IMR-90 (cell line): ENCODE measurements around the gene HIPK1. TPM values are rescaled to one million over a fixed set of nuclear protein-coding genes. Genes with fewer than 3 reads are reported as not detected.

ENCODE experiments used
- ATAC-seq: fragments of 200-7000 bp; cut with Tn5 transposase; 2 replicates; pipeline ENCODE4 v1.9.1; 2020; ENCODE audit warnings: low read depth, mild to moderate bottlenecking, moderate library complexity
- BruUV-seq: library from RNA; stranded (reverse); fragments of 400-500 nt; replicated peaks from 2 replicates; lab custom pipeline; 2021; lab: Mats Ljungman, UMichigan
- CTCF ChIA-PET: fragments of 300-600 bp; formaldehyde crosslinking; extraction: SDS; loops from one replicate; lab custom pipeline; 2021; ENCODE audit warnings: antibody characterized with exemption; lab: Yijun Ruan, JAX
- POLR2A ChIA-PET: fragments of 300-600 bp; sonication (Branson Sonifier 250); formaldehyde crosslinking; loops from one replicate; lab custom pipeline; 2022; ENCODE audit warnings: antibody characterized with exemption; ENCODE audit not compliant: unreplicated experiment; lab: Charles Lee
- DNase-seq: peaks from one replicate; pipeline ENCODE4 v3.0.0; 2013
- H2AFZ ChIP-seq: replicated peaks from 2 replicates; pipeline ENCODE3; 2013; ENCODE audit warnings: low read length, mild to moderate bottlenecking; ENCODE audit not compliant: poor library complexity
- H2AK5ac ChIP-seq: 2 replicates; pipeline ENCODE4 v1.6.1; 2013; ENCODE audit warnings: low read depth, low read length, inconsistent platforms
- H2AK9ac ChIP-seq: replicated peaks from 2 replicates; pipeline ENCODE3; 2013; ENCODE audit warnings: mild to moderate bottlenecking, low read depth, low read length, moderate library complexity; ENCODE audit not compliant: poor library complexity
- H2BK120ac ChIP-seq: 2 replicates; pipeline ENCODE4 v1.6.1; 2013; ENCODE audit warnings: low read depth, low read length, inconsistent platforms
- H2BK15ac ChIP-seq: 3 replicates; pipeline ENCODE4 v1.6.1; 2013; ENCODE audit warnings: low read depth, low read length, inconsistent platforms
- H2BK20ac ChIP-seq: 2 replicates; pipeline ENCODE4 v1.6.1; 2013; ENCODE audit warnings: low read depth, mild to moderate bottlenecking, inconsistent platforms, low read length, moderate library complexity
- H2BK5ac ChIP-seq: 2 replicates; pipeline ENCODE4 v1.6.1; 2013; ENCODE audit warnings: mild to moderate bottlenecking, low read depth, low read length, inconsistent platforms; ENCODE audit not compliant: poor library complexity, severe bottlenecking
- H3K14ac ChIP-seq: replicated peaks from 2 replicates; pipeline ENCODE4 v1.6.1; 2013; ENCODE audit warnings: low read depth, low read length, inconsistent platforms
- H3K18ac ChIP-seq: 2 replicates; pipeline ENCODE4 v1.6.1; 2013; ENCODE audit warnings: low read depth, low read length, control low read depth
- H3K23ac ChIP-seq: 2 replicates; pipeline ENCODE4 v1.6.1; 2013; ENCODE audit warnings: low read depth, low read length, inconsistent platforms
- H3K27ac ChIP-seq: 2 replicates; pipeline ENCODE4 v1.5.1; 2013; ENCODE audit warnings: mild to moderate bottlenecking, control low read depth, low read length; ENCODE audit not compliant: insufficient read depth
- H3K27me3 ChIP-seq: 2 replicates; pipeline ENCODE4 v1.6.1; 2013; ENCODE audit warnings: low read length; ENCODE audit not compliant: control insufficient read depth, insufficient read depth
- H3K36me3 ChIP-seq: 2 replicates; pipeline ENCODE4 v1.6.1; 2013; ENCODE audit warnings: low read length, mixed read lengths; ENCODE audit not compliant: control insufficient read depth, insufficient read depth
- H3K4ac ChIP-seq: 2 replicates; pipeline ENCODE4 v1.6.1; 2013; ENCODE audit warnings: low read depth, low read length, inconsistent platforms
- H3K4me1 ChIP-seq: 2 replicates; pipeline ENCODE4 v1.6.1; 2013; ENCODE audit warnings: low read length, mixed read lengths; ENCODE audit not compliant: control insufficient read depth, insufficient read depth
- H3K4me2 ChIP-seq: 2 replicates; pipeline ENCODE4 v1.6.1; 2013; ENCODE audit warnings: low read depth, mild to moderate bottlenecking, control low read depth, low read length, moderate library complexity
- H3K4me3 ChIP-seq: 2 replicates; pipeline ENCODE4 v1.5.1; 2013; ENCODE audit warnings: low read depth, mild to moderate bottlenecking, control low read depth, low read length, moderate library complexity; ENCODE audit not compliant: insufficient read depth
- H3K56ac ChIP-seq: 2 replicates; pipeline ENCODE4 v1.6.1; 2013; ENCODE audit warnings: low read length, inconsistent platforms; ENCODE audit not compliant: insufficient read depth; ENCODE audit errors: extremely low read depth
- H3K79me1 ChIP-seq, 2 experiments: 2 replicates each; pipeline ENCODE4 v1.6.1; 2013; ENCODE audit warnings: low read length in 2 of 2, inconsistent platforms in 1 of 2, low read depth in 1 of 2
- H3K9ac ChIP-seq: 2 replicates; pipeline ENCODE4 v1.6.1; 2013; ENCODE audit warnings: low read depth, low read length, control low read depth
- H3K9me1 ChIP-seq: 2 replicates; pipeline ENCODE4 v1.6.1; 2013; ENCODE audit warnings: low read length, inconsistent platforms; ENCODE audit not compliant: insufficient read depth
- H3K9me3 ChIP-seq: 2 replicates; pipeline ENCODE4 v1.6.1; 2013; ENCODE audit warnings: low read length; ENCODE audit not compliant: control insufficient read depth, insufficient read depth
- H4K20me1 ChIP-seq: 2 replicates; pipeline ENCODE4 v1.6.1; 2013; ENCODE audit warnings: low read length, inconsistent platforms; ENCODE audit not compliant: insufficient read depth
- H4K5ac ChIP-seq: 2 replicates; pipeline ENCODE4 v1.6.1; 2013; ENCODE audit warnings: mild to moderate bottlenecking, low read depth, low read length, control low read depth
- H4K8ac ChIP-seq, 2 experiments: 2 replicates each; pipeline ENCODE4 v1.6.1; 2013; ENCODE audit warnings: low read depth in 2 of 2, low read length in 2 of 2, control low read depth in 1 of 2, inconsistent platforms in 1 of 2
- H4K91ac ChIP-seq: 2 replicates; pipeline ENCODE4 v1.6.1; 2013; ENCODE audit warnings: low read depth, low read length, inconsistent platforms; ENCODE audit not compliant: insufficient read depth
- BHLHE40 ChIP-seq: fragments of 150-350 bp; IDR thresholded peaks from 2 replicates; pipeline ENCODE4 v1.6.1; 2016; ENCODE audit warnings: mild to moderate bottlenecking, low read depth, low read length
- CEBPB ChIP-seq: IDR thresholded peaks from 2 replicates; pipeline ENCODE4 v1.6.1; 2012; ENCODE audit warnings: low read depth, low read length, improper control_type of control experiment
- FOS ChIP-seq: fragments of 150-350 bp; IDR thresholded peaks from 2 replicates; pipeline ENCODE4 v1.6.1; 2016; ENCODE audit warnings: low read depth, low read length
- MAFK ChIP-seq: IDR thresholded peaks from 2 replicates; pipeline ENCODE4 v1.6.1; 2012; ENCODE audit warnings: low read depth, low read length, improper control_type of control experiment
- MXI1 ChIP-seq: IDR thresholded peaks from 2 replicates; pipeline ENCODE4 v1.6.1; 2012; ENCODE audit warnings: low read depth, mild to moderate bottlenecking, low read length, moderate library complexity, borderline replicate concordance
- NFE2L2 ChIP-seq: fragments of 150-350 bp; IDR thresholded peaks from 2 replicates; pipeline ENCODE4 v1.6.1; 2016; ENCODE audit warnings: low read depth, mild to moderate bottlenecking, low read length
- POLR2A ChIP-seq: IDR thresholded peaks from 2 replicates; pipeline ENCODE4 v1.6.1; 2012; ENCODE audit warnings: mild to moderate bottlenecking, low read depth, low read length
- RAD21 ChIP-seq: IDR thresholded peaks from 2 replicates; pipeline ENCODE4 v1.6.1; 2012; ENCODE audit warnings: low read length, improper control_type of control experiment
- RCOR1 ChIP-seq: IDR thresholded peaks from 2 replicates; pipeline ENCODE4 v1.6.1; 2012; ENCODE audit warnings: mild to moderate bottlenecking, low read length, improper control_type of control experiment; ENCODE audit not compliant: insufficient replicate concordance
- RFX5 ChIP-seq: IDR thresholded peaks from 2 replicates; pipeline ENCODE4 v1.8.0; 2012; ENCODE audit warnings: low read depth, mild to moderate bottlenecking, low read length, moderate library complexity
- WGBS, 2 experiments: methylation state at CpG; one replicate each; pipeline versions ENCODE4 v1.1.5 to v1.1.7; 2013; ENCODE audit warnings: missing lambda C conversion rate in 2 of 2; ENCODE audit not compliant: insufficient read length in 1 of 2; ENCODE audit errors: extremely low coverage in 2 of 2; 5-methylcytosine and 5-hydroxymethylcytosine counted together
- dilution Hi-C: fragments of 300-500 bp; cut with HindIII; formaldehyde crosslinking; loops from one replicate; pipeline ENCODE4 v1.14.3; 2018; ENCODE audit warnings: low sequenced_read_pairs; ENCODE audit not compliant: unreplicated experiment
- in situ Hi-C: fragments of 300-500 bp; cut with MboI; formaldehyde crosslinking; loops from 3 replicates; pipeline ENCODE4 v1.14.3; 2019; ENCODE audit warnings: low sequenced_read_pairs, inconsistent platforms, mixed read lengths
- intact Hi-C: fragments of 100-400 bp; cut with micrococcal nuclease; formaldehyde crosslinking; loops from 2 replicates; pipeline ENCODE4 v1.10.0; 2022
- polyA plus RNA-seq, 3 experiments: library from polyadenylated mRNA; depleted of rRNA; stranded (reverse); fragments of >200 nt; gene quantifications; 2 replicates each; pipeline ENCODE4 v1.2.3, GENCODE V29; 2012; ENCODE audit warnings: low replicate concordance in 1 of 3
- total RNA-seq: library from RNA; depleted of rRNA; stranded (reverse); fragments of >200 nt; gene quantifications from 2 replicates; pipeline ENCODE4 v1.2.3, GENCODE V29; 2012
- TF ChIP-seq, protein P1 (sequence below): fragments of 150-350 bp; IDR thresholded peaks from 2 replicates; pipeline ENCODE4 v1.6.1; 2017; ENCODE audit warnings: mild to moderate bottlenecking, antibody characterized with exemption, low read length, low read depth
- TF ChIP-seq, protein P2 (sequence below): conservative IDR thresholded peaks from 2 replicates; pipeline ENCODE4 v1.5.1; 2012; ENCODE audit warnings: mild to moderate bottlenecking, low read depth, low read length, improper control_type of control experiment
- TF ChIP-seq, protein P3 (sequence below): fragments of 150-350 bp; IDR thresholded peaks from 2 replicates; pipeline ENCODE4 v1.6.1; 2016; ENCODE audit warnings: low read depth, mild to moderate bottlenecking, low read length, moderate library complexity, borderline replicate concordance

The HIPK1 gene
- total and polyA plus RNA-seq, 2 of the 4 experiments (the other 2 are of a cell fraction) = 15.3 to 33.9 TPM

DNA sequence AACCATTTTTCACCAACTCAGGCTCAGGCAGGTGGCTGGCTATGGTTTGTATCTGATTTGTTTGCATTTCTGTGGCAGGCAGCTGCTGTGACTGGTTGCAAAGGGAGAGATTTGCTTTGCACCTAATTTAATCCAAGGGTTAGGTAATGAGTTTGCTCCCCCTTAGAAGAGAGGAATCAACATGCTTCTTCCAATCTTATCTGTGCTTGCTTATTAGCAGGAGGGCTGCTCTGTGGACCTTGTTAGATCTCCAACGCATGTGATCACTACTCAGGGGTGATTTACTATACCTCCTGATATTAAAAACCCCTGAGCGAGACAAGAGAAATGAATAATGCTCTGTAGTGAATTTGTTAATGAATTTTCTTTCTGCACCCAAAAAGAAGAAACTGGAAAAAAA lies 70.7 kb downstream of the HIPK1 start:
- intact Hi-C loops = no loop called here
- H3K9me1 ChIP-seq = no peaks in the 10 kb centered on the region
- peaks cover 6% of the 10 kb centered on the region for H3K27me3 ChIP-seq
- TF ChIP-seq MAFK (no peak), MXI1 (no peak), NFE2L2 (no peak), RCOR1 (no peak), BHLHE40 (no peak), RFX5 (no peak), RAD21 (no peak), FOS (no peak), POLR2A (no peak), CEBPB (no peak)
- TF ChIP-seq, protein P1, sequence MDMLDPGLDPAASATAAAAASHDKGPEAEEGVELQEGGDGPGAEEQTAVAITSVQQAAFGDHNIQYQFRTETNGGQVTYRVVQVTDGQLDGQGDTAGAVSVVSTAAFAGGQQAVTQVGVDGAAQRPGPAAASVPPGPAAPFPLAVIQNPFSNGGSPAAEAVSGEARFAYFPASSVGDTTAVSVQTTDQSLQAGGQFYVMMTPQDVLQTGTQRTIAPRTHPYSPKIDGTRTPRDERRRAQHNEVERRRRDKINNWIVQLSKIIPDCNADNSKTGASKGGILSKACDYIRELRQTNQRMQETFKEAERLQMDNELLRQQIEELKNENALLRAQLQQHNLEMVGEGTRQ = no peak
- TF ChIP-seq, protein P2, sequence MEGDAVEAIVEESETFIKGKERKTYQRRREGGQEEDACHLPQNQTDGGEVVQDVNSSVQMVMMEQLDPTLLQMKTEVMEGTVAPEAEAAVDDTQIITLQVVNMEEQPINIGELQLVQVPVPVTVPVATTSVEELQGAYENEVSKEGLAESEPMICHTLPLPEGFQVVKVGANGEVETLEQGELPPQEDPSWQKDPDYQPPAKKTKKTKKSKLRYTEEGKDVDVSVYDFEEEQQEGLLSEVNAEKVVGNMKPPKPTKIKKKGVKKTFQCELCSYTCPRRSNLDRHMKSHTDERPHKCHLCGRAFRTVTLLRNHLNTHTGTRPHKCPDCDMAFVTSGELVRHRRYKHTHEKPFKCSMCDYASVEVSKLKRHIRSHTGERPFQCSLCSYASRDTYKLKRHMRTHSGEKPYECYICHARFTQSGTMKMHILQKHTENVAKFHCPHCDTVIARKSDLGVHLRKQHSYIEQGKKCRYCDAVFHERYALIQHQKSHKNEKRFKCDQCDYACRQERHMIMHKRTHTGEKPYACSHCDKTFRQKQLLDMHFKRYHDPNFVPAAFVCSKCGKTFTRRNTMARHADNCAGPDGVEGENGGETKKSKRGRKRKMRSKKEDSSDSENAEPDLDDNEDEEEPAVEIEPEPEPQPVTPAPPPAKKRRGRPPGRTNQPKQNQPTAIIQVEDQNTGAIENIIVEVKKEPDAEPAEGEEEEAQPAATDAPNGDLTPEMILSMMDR = no peak
- TF ChIP-seq, protein P3, sequence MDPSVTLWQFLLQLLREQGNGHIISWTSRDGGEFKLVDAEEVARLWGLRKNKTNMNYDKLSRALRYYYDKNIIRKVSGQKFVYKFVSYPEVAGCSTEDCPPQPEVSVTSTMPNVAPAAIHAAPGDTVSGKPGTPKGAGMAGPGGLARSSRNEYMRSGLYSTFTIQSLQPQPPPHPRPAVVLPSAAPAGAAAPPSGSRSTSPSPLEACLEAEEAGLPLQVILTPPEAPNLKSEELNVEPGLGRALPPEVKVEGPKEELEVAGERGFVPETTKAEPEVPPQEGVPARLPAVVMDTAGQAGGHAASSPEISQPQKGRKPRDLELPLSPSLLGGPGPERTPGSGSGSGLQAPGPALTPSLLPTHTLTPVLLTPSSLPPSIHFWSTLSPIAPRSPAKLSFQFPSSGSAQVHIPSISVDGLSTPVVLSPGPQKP = no peak
- H2BK120ac ChIP-seq = no peak overlapping the region
- no peak overlapping the region for H3K18ac ChIP-seq
- H2BK15ac ChIP-seq = no peak overlapping the region
- no peak overlapping the region for H3K23ac ChIP-seq
- ChIA-PET CTCF (no interaction called here), POLR2A (no interaction called here)
- in situ Hi-C loops = no loop called here
- no peak overlapping the region for H3K4me3 ChIP-seq
- no peak overlapping the region for H4K5ac ChIP-seq
- no peak overlapping the region for H2BK20ac ChIP-seq
- DNase-seq = no peak
- no peak overlapping the region for H2AFZ ChIP-seq
- no CpG with 5 or more reads among the region's 2 CpGs for WGBS, 2 experiments
- peaks cover 4% of the 10 kb centered on the region; the same call in 1 of the 2 replicates for H3K4me1 ChIP-seq
- H3K4me2 ChIP-seq = no peak overlapping the region
- no peak overlapping the region for H4K8ac ChIP-seq
- no peak overlapping the region for H2BK5ac ChIP-seq
- no peak overlapping the region for H2AK5ac ChIP-seq
- H3K36me3 ChIP-seq = no peaks in the 10 kb centered on the region
- H4K91ac ChIP-seq = no peak overlapping the region
- H3K9ac ChIP-seq = no peak overlapping the region
- H3K14ac ChIP-seq = no peak overlapping the region
- ATAC-seq = no peak
- no peak overlapping the region for H3K56ac ChIP-seq
- no TSS peak for BruUV-seq
- H3K79me1 ChIP-seq = no peaks in the 10 kb centered on the region
- H2AK9ac ChIP-seq = no peak overlapping the region
- dilution Hi-C loops = no loop called here
- peaks cover 7% of the 10 kb centered on the region; the same call in 1 of the 2 replicates for H3K9me3 ChIP-seq
- no peaks in the 10 kb centered on the region for H4K20me1 ChIP-seq
- no peak overlapping the region for H3K27ac ChIP-seq
- no peak overlapping the region for H3K4ac ChIP-seq
